GM12865 (cell line): ENCODE measurements around the gene WDR38.

Source experiments
- DNase-seq: peaks from one replicate; pipeline ENCODE4 v3.0.0; 2010; ENCODE audit warnings: low read depth
- H3K4me3 ChIP-seq: 2 replicates; pipeline ENCODE4 v1.5.1; 2011; ENCODE audit warnings: mild to moderate bottlenecking, low read depth, low read length, control low read depth
- TF ChIP-seq, protein P1 (sequence below): IDR thresholded peaks from 2 replicates; pipeline ENCODE4 v1.5.1; 2011; ENCODE audit warnings: low read length, control low read depth, low read depth, inconsistent platforms; ENCODE audit not compliant: insufficient read depth; ENCODE audit errors: missing control alignments

Gene WDR38

GRCh38 chr9:124869466-124869985 lies 16.3 kb downstream of the WDR38 start:
- H3K4me3 ChIP-seq: peak overlapping the region; percentile 93
- TF ChIP-seq, protein P1, sequence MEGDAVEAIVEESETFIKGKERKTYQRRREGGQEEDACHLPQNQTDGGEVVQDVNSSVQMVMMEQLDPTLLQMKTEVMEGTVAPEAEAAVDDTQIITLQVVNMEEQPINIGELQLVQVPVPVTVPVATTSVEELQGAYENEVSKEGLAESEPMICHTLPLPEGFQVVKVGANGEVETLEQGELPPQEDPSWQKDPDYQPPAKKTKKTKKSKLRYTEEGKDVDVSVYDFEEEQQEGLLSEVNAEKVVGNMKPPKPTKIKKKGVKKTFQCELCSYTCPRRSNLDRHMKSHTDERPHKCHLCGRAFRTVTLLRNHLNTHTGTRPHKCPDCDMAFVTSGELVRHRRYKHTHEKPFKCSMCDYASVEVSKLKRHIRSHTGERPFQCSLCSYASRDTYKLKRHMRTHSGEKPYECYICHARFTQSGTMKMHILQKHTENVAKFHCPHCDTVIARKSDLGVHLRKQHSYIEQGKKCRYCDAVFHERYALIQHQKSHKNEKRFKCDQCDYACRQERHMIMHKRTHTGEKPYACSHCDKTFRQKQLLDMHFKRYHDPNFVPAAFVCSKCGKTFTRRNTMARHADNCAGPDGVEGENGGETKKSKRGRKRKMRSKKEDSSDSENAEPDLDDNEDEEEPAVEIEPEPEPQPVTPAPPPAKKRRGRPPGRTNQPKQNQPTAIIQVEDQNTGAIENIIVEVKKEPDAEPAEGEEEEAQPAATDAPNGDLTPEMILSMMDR: no peak
- peak; percentile 46 for DNase-seq

- TF ChIP-seq, protein P1: no peak
- DNase-seq: peak; percentile 91
- peak overlapping the region; percentile 93 for H3K4me3 ChIP-seq
Observed at GRCh38 chr9:124869986-124870560, 16.8 kb downstream of the WDR38 start.

DNA sequence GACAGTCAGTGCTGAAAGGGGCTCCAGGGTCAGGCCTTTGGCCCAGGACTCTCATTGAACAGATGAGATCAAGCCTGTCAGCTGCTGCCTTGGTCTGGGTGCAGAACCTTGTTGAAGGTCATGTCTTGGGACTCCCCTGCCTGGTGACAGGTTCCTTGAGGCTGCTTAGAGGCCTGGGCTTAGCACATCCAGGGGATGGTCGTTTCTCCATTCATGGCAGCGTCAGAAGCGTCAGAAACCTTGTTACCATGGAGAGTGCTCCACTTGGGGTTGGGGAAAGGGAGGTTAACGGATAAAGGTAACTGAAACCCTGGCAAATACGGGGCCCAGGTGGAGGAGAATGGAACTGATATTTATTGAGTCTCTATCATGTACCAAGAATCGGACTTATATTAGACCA lies 17.5 kb downstream of the WDR38 start:
- TF ChIP-seq, protein P1: no peak
- DNase-seq: peak; percentile 38
- peak overlapping the region; percentile 93 for H3K4me3 ChIP-seq

GRCh38 chr9:124871156-124871561 lies 17.9 kb downstream of the WDR38 start:
- TF ChIP-seq, protein P1: no peak
- H3K4me3 ChIP-seq: peak overlapping the region; percentile 93
- peak; percentile 48 for DNase-seq

- DNase-seq: no peak
- TF ChIP-seq, protein P1: no peak
- H3K4me3 ChIP-seq: no peak overlapping the region
Observed at GRCh38 chr9:124873664-124874063, 20.4 kb downstream of the WDR38 start.

GRCh38 chr9:124875501-124875900 lies 22.2 kb downstream of the WDR38 start:
- DNase-seq: no peak
- TF ChIP-seq, protein P1: no peak
- no peak overlapping the region for H3K4me3 ChIP-seq

- no peak overlapping the region for H3K4me3 ChIP-seq
- no peak for DNase-seq
- TF ChIP-seq, protein P1: no peak
Observed at GRCh38 chr9:124877021-124877782, 23.9 kb downstream of the WDR38 start.
